Measurements from ENCODE around the gene TRPM7. TPM values are rescaled to one million over a fixed set of nuclear protein-coding genes. Genes with fewer than 3 reads are reported as not detected.
A peak's percentile ranks its signal among the peaks of the same experiment; 100 is the strongest.
"Not testable (repeated sequence)": the region's sequence is repeated elsewhere in the genome, so short reads cannot be mapped to it uniquely, and the experiment has no call there.

Gene TRPM7
- total RNA-seq, 2 experiments from 2014 or later, result 35.3 to 40.2 TPM

DNA sequence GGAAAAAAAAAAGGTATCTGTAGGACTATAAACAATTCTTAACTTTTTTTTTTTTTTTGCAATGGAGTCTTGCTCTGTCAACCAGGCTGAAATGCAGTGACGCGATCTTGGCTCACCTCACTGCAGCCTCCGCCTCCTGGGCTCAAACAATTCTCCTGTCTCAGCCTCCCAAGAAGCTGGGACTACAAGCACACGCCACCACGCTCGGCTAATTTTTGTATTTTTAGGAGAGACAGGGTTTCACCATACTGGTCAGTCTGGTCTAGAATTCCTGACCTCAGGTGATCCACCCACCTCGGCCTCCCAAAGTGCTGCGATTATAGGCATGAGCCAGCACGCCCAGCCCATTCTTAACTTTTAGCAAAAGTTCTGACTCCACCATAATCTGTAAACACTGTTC lies 50.5 kb downstream of the TRPM7 start:
- ChIA-PET CTCF (interaction anchor here (0.7 to 1.3 kb wide), 3 partner anchors 13 to 145 kb away, joined by 3 to 6 read pairs (median 4); no protein-coding TSS in a partner anchor), POLR2A (no interaction called here)
- no peak overlapping the region for H3K27ac Mint-ChIP-seq
- no peaks in the 10 kb centered on the region for H3K27me3 Mint-ChIP-seq
- no peaks in the 10 kb centered on the region for H3K9me3 Mint-ChIP-seq
- H3K36me3 Mint-ChIP-seq (ENCODE audit: low read depth), result peaks cover 45% of the 10 kb centered on the region
- H3K4me1 Mint-ChIP-seq, result peaks cover 8% of the 10 kb centered on the region
- no peak overlapping the region for H3K4me3 Mint-ChIP-seq
- no peak for DNase-seq

DNA sequence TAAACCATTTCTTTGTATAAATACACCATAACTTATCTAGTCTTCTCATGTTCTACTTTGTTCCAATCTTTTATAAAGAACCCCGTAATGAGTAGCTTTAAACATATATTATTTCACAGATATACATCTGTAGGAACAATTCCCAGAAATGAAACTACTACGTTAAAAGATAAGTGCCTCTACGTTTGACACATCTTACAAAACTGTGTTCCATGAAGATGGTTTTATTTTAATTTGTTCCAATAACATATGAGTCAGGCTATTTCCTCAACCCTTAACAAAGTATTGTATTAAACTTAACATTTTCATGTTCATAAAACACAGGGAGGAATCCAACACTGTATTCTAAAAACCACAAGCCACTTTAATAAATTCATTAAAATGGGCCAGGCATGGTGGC lies 52.9 kb downstream of the TRPM7 start:
- Mint-ChIP-seq H3K4me1 (peaks cover 8% of the 10 kb centered on the region), H3K9me3 (no peaks in the 10 kb centered on the region), H3K36me3 (ENCODE audit: low read depth) (peaks cover 38% of the 10 kb centered on the region), H3K27ac (no peak overlapping the region), H3K4me3 (no peak overlapping the region), H3K27me3 (no peaks in the 10 kb centered on the region)
- POLR2A ChIA-PET, result no interaction called here
- CTCF ChIA-PET, result no interaction called here
- DNase-seq, result no peak

DNA sequence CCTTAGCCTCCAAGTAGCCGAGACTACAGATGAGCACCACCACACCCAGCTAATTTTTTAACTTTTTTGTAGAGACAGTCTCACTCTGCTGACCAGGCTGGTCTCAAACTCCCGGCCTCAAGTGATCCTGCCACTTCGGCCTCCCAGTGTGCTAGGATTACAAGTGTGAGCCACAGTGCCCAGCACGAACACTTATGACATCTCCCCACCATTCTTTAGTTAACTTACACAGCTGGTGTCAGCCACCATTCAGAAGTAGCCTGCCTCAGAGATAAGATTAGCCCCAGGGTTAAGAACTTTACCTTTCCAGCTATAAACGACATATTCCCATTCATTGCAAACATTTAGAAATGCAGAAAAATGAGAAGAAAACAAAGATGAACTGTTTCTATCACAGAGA lies 58.2 kb downstream of the TRPM7 start:
- H3K27me3 Mint-ChIP-seq, result no peaks in the 10 kb centered on the region
- peaks cover 47% of the 10 kb centered on the region for H3K36me3 Mint-ChIP-seq (ENCODE audit: low read depth)
- no peaks in the 10 kb centered on the region for H3K9me3 Mint-ChIP-seq
- ChIA-PET POLR2A (interaction anchor here (1.2 kb wide), 1 partner anchor 23 kb away, joined by 3 read pairs; no protein-coding TSS in a partner anchor), CTCF (no interaction called here)
- H3K27ac Mint-ChIP-seq, result no peak overlapping the region
- H3K4me3 Mint-ChIP-seq, result no peak overlapping the region
- no peak for DNase-seq
- H3K4me1 Mint-ChIP-seq, result peaks cover 10% of the 10 kb centered on the region

DNA sequence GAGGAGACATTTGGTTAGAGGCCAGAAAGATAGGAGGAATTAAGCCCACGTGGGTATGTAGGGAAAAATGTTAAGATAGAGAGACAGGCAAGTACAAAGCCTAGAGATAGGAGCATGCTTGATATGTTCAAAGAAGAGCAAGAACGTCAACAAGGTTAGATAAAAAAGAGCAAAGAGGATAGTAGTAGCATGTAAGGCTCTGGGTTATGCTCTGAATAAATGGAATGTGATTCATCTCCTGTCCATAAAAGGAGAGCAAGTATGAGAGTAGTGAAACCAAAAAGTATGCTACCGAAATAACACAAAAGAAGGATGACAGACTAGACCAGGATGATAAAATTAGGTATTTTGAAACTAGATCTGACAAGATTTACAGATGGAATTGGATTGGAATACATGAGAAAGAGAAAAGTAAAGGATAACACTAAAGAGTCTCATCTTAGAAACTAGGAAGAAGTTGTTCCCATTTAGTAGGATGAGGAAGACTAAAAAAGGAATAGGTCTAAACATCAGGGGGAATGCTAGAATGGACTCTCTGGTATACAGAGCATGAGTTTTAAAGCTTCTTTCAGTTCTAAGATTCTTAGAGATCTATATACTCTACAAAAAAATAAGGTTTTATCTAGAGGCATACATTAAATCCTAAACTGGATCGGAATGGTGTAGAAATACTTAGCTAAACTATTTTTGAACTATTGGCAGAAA lies 59.1 kb downstream of the TRPM7 start:
- H3K27ac Mint-ChIP-seq, result peak overlapping the region; percentile 44

DNA sequence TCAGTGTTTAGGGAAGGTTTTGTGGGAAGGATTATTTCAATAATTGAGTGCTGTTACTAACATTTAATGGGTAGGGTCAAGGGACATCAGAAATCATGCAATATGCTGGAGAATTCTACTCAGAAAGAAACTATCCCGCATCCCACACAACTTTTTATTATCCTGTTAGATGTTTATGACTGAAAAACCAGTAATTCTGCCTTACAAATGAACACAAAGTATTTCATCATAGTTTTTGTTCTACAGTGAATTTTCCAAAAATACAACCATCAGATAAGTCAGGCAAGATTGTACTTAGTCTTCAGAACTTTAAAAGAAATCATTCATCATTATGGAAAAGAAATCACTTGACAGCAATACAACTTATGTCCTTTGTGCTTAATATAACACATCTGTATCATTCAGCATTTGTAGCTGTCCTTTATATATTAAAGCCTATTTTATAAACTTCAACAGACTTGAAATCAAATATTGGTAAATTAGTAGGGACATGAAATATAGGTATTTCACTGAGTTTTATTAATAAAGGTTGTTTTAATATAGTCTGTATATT lies 61.9 kb downstream of the TRPM7 start:
- Mint-ChIP-seq H3K9me3 (no peaks in the 10 kb centered on the region), H3K4me1 (peaks cover 9% of the 10 kb centered on the region), H3K27ac (no peak overlapping the region), H3K4me3 (no peak overlapping the region), H3K27me3 (no peaks in the 10 kb centered on the region), H3K36me3 (ENCODE audit: low read depth) (peaks cover 60% of the 10 kb centered on the region)
- ChIA-PET POLR2A (no interaction called here), CTCF (no interaction called here)
- no peak for DNase-seq

More for the DNA sequence above, 59.1 kb downstream of the TRPM7 start:
- peaks cover 9% of the 10 kb centered on the region for H3K4me1 Mint-ChIP-seq
- H3K27me3 Mint-ChIP-seq, result no peaks in the 10 kb centered on the region
- ChIA-PET POLR2A (no interaction called here), CTCF (no interaction called here)
- H3K9me3 Mint-ChIP-seq, result no peaks in the 10 kb centered on the region
- H3K4me3 Mint-ChIP-seq, result no peak overlapping the region
- no peak for DNase-seq
- peaks cover 43% of the 10 kb centered on the region for H3K36me3 Mint-ChIP-seq (ENCODE audit: low read depth)

DNA sequence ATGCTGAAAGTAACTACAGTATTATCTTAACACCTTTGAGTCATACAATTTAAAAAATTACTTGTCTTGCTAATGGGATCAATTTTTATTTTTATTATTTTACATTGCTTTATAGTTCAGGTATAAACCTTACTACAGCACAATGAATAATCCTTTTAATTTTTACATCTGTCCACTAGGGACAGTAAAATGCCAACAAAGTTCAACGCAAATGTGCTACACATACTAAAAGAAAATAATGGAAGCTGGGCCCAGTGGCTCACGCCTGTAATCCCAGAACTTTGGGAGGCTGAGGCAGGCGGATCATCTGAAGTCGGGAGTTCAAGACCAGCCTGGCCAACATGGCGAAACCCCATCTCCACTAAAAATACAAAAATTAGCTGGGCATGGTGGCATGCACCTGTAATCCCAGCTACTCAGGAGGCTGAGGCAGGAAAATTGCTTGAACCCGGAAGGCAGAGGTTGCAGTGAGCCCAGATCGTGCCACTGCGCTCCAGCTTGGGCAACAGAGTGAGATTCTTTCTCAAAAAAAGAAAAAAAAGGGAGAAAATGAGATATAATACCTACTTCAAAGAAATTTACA lies 64.1 kb downstream of the TRPM7 start:
- POLR2A ChIA-PET, result interaction anchor here (0.6 kb wide), 1 partner anchor 267 kb away, joined by 3 read pairs; the partner anchor contains the start of gene GABPB1
- H3K9me3 Mint-ChIP-seq, H3K4me1 Mint-ChIP-seq, H3K4me3 Mint-ChIP-seq, H3K27me3 Mint-ChIP-seq, H3K27ac Mint-ChIP-seq, DNase-seq: not testable (repeated sequence)
- H3K36me3 Mint-ChIP-seq (ENCODE audit: low read depth), result peaks cover 50% of the 10 kb centered on the region
- CTCF ChIA-PET, result interaction anchor here (0.6 to 1.3 kb wide), 4 partner anchors 12 to 136 kb away, joined by 3 to 4 read pairs (median 4); no protein-coding TSS in a partner anchor

DNA sequence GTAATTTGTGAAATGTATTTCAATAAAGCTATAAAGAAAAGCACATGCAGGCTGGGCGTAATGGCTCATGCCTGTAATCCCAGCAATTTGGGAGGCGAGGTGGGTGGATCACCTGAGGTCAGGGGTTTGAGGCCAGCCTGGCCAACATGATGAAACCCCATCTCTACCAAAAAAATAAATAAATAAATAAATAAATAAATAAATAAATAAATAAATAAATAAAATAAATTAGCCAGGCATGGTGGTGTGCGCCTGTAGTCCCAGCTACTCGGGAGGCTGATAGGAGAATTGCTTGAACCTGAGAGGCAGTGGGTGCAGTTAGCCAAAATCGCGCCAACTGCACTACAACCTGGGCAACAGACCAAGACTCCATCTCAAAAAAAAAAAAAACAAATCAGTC lies 69.6 kb downstream of the TRPM7 start:
- CTCF ChIA-PET, H3K27ac Mint-ChIP-seq, H3K27me3 Mint-ChIP-seq, H3K4me3 Mint-ChIP-seq, DNase-seq, H3K4me1 Mint-ChIP-seq, H3K9me3 Mint-ChIP-seq: not testable (repeated sequence)
- H3K36me3 Mint-ChIP-seq (ENCODE audit: low read depth), result peaks cover 45% of the 10 kb centered on the region
- POLR2A ChIA-PET, result interaction anchor here (1.2 kb wide), 1 partner anchor 11 kb away, joined by 3 read pairs; no protein-coding TSS in a partner anchor

DNA sequence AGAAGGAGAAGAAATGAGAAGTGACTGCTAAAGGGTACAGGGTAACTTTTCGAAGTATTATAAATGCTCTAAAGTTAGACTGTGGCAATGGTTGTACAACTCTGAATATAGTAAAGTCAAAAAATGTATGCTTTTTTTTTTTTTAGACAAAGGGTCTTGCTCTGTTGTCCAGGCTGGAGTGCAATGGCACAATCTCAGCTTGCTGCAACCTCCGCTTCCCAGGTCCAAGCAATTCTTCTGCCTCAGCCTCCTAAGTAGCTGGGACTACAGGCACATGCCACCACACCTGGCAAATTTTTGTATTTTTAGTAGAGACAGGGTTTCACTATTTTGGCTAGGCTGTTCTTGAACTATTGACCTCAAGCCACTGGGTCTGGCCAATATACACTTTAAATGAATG lies 70.0 kb downstream of the TRPM7 start:
- CTCF ChIA-PET, DNase-seq, H3K9me3 Mint-ChIP-seq, H3K27me3 Mint-ChIP-seq, H3K4me1 Mint-ChIP-seq, H3K4me3 Mint-ChIP-seq, H3K27ac Mint-ChIP-seq: not testable (repeated sequence)
- POLR2A ChIA-PET, result interaction anchor here (1.2 kb wide), 1 partner anchor 10 kb away, joined by 3 read pairs; no protein-coding TSS in a partner anchor
- H3K36me3 Mint-ChIP-seq (ENCODE audit: low read depth), result peaks cover 44% of the 10 kb centered on the region

DNA sequence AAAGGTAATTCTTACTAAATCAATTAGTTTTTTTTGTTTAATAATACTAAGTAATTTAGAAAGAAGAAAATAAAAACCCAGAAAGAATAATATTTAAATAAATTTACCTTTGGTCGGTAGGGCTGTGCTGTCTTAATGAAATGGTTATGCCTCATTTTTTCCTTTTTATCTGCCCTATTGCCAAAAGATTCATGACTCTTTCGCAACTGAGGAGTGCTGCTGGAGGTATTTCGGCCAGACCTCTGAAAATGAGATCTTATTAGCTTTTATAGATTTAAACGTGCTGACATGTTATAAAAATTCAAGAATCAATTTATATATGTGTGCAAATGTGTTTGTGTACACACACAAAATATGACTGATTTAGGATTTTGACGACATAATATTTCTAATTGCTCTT lies 73.0 kb downstream of the TRPM7 start:
- Mint-ChIP-seq H3K9me3 (no peaks in the 10 kb centered on the region), H3K36me3 (ENCODE audit: low read depth) (peaks cover 45% of the 10 kb centered on the region), H3K4me1 (no peaks in the 10 kb centered on the region), H3K27ac (no peak overlapping the region), H3K4me3 (no peak overlapping the region), H3K27me3 (no peaks in the 10 kb centered on the region)
- POLR2A ChIA-PET, result no interaction called here
- CTCF ChIA-PET, result no interaction called here
- DNase-seq, result no peak

DNA sequence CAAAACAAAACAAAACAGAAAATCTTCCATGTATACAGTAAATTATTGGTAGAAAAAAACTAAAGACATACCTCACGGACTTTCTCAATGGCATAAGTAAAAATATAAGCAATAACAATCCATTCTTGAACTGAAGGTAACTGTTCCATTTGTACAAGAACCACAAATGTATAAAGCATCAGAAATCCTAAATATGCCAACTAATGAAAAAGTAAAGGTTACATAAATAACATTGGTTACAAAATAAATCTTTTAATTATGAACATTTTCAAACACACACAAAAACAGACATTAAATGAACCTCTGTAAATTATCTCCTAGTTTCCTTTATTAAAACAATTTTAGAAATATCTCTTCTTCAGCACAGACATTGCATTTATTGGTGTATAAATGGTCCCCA lies 79.5 kb downstream of the TRPM7 start:
- Mint-ChIP-seq H3K27me3 (no peaks in the 10 kb centered on the region), H3K4me1 (no peaks in the 10 kb centered on the region), H3K4me3 (no peak overlapping the region), H3K27ac (no peak overlapping the region), H3K9me3 (peaks cover 2% of the 10 kb centered on the region), H3K36me3 (ENCODE audit: low read depth) (peaks cover 62% of the 10 kb centered on the region)
- DNase-seq, result no peak
- ChIA-PET POLR2A (interaction anchor here (1.6 kb wide), 1 partner anchor 10 kb away, joined by 3 read pairs; no protein-coding TSS in a partner anchor), CTCF (no interaction called here)

DNA sequence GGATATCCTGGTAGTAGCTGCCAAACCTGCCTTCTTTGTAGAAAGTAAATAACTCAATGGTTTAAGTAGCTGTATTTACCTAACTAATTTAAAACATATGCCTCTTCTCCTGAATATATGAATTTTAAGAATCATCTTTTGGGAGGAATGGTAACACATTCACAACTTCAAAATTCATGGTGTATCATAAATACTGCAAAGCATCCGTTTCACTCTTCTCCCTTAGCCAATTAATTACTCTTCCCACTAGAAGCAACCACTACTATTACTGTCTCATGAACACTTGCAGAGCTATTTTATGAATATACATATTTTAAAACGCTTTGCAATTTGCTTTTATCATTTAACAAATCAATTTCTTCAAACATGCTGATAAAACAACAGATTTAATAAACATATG lies 81.1 kb downstream of the TRPM7 start:
- ChIA-PET POLR2A (interaction anchor here (1.1 to 1.6 kb wide), 3 partner anchors 11 to 181 kb away, joined by 3 read pairs; partner anchors contain the start of gene USP8), CTCF (interaction anchor here (0.7 to 1.0 kb wide), 3 partner anchors 8 to 280 kb away, joined by 3 read pairs; no protein-coding TSS in a partner anchor)
- Mint-ChIP-seq H3K27me3 (no peaks in the 10 kb centered on the region), H3K4me1 (no peaks in the 10 kb centered on the region), H3K9me3 (peaks cover 2% of the 10 kb centered on the region), H3K36me3 (ENCODE audit: low read depth) (peaks cover 54% of the 10 kb centered on the region), H3K4me3 (no peak overlapping the region), H3K27ac (no peak overlapping the region)
- DNase-seq, result no peak

DNA sequence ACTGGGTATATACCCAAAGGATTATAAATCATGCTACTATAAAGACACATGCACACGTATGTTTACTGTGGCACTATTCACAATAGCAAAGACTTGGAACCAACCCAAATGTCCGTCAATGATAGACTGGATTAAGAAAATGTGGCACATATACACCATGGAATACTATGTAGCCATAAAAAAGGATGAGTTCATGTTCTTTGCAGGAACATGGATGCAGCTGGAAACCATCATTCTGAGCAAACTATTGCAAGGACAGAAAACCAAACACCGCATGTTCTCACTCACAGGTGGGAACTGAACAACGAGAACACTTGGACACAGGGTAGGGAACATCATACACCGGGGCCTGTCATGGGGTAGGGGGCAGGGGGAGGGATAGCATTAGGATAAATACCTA lies 84.6 kb downstream of the TRPM7 start:
- peaks cover 52% of the 10 kb centered on the region for H3K36me3 Mint-ChIP-seq (ENCODE audit: low read depth)
- CTCF ChIA-PET, H3K4me3 Mint-ChIP-seq, H3K27me3 Mint-ChIP-seq, H3K4me1 Mint-ChIP-seq, H3K27ac Mint-ChIP-seq, DNase-seq, H3K9me3 Mint-ChIP-seq, POLR2A ChIA-PET: not testable (repeated sequence)

DNA sequence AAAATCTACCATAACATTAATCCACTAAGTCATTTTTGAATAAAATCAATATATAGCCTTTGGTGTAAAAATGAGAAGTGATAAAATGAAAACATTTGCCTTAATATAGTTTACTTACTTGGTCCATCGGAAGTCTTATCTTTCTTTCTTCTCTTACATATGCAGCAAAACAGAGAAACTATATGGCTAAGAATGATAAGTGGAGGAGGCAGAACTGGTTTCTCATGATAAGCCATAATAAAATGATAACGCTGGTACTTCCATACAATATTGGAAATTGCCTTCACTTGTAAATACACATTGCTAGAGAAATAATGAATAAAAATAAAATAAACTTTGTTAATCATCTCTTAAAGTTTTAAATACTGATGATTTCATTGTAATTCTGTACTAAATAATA lies 92.3 kb downstream of the TRPM7 start:
- ChIA-PET CTCF (no interaction called here), POLR2A (no interaction called here)
- H3K27ac Mint-ChIP-seq, result no peak overlapping the region
- no peak for DNase-seq
- no peak overlapping the region for H3K4me3 Mint-ChIP-seq
- peaks cover 52% of the 10 kb centered on the region for H3K36me3 Mint-ChIP-seq (ENCODE audit: low read depth)
- H3K27me3 Mint-ChIP-seq, result no peaks in the 10 kb centered on the region
- H3K4me1 Mint-ChIP-seq, result peaks cover 1% of the 10 kb centered on the region
- no peaks in the 10 kb centered on the region for H3K9me3 Mint-ChIP-seq
